H1 (cell line): ENCODE results near the gene TRUB1. TPM values are rescaled to one million over a fixed set of nuclear protein-coding genes. Genes with fewer than 3 reads are reported as not detected.

Source experiments
- CTCF ChIA-PET: fragments of 300-600 bp; sonication (Branson Sonifier 250); formaldehyde crosslinking; loops from one replicate; lab custom pipeline; 2021; ENCODE audit not compliant: partially characterized antibody; lab: Charles Lee
- POLR2A ChIA-PET: fragments of 300-600 bp; sonication (Branson Sonifier 250); formaldehyde crosslinking; loops from one replicate; lab custom pipeline; 2021; ENCODE audit warnings: inconsistent platforms; ENCODE audit not compliant: partially characterized antibody; lab: Charles Lee
- DNase-seq, 2 experiments: peaks; one replicate each; pipeline versions ENCODE4 v3.0.0 to v3.0.0-alpha.2; 2010 to 2022; ENCODE audit warnings: low spot score in 2 of 2, low read depth in 1 of 2, mixed read lengths in 1 of 2
- FAIRE-seq: peaks from 2 replicates; lab custom pipeline; 2011; peaks lifted over from hg19 to GRCh38; lab: Jason Lieb, UNC
- H2AFZ ChIP-seq: 2 replicates; pipeline ENCODE4 v1.8.1; 2012; ENCODE audit warnings: low read length, inconsistent platforms
- H2AK5ac ChIP-seq: 2 replicates; pipeline ENCODE4 v1.6.1; 2013; ENCODE audit warnings: low read depth, low read length
- H2BK120ac ChIP-seq: replicated peaks from 2 replicates; pipeline ENCODE3; 2013; ENCODE audit warnings: low read depth, low read length, inconsistent platforms
- H2BK12ac ChIP-seq: 2 replicates; pipeline ENCODE4 v1.6.1; 2013; ENCODE audit warnings: low read depth, low read length
- H2BK15ac ChIP-seq: 2 replicates; pipeline ENCODE4 v1.6.1; 2013; ENCODE audit warnings: low read length
- H2BK20ac ChIP-seq: 2 replicates; pipeline ENCODE4 v1.6.1; 2013; ENCODE audit warnings: low read length
- H2BK5ac ChIP-seq: 2 replicates; pipeline ENCODE4 v1.6.1; 2013; ENCODE audit warnings: low read depth, low read length
- H3K14ac ChIP-seq: 2 replicates; pipeline ENCODE4 v1.6.1; 2013; ENCODE audit warnings: inconsistent platforms; ENCODE audit not compliant: insufficient read length
- H3K18ac ChIP-seq: 2 replicates; pipeline ENCODE4 v1.6.1; 2013; ENCODE audit warnings: low read length; ENCODE audit errors: extremely low read depth
- H3K23ac ChIP-seq: 2 replicates; pipeline ENCODE4 v1.6.1; 2013; ENCODE audit warnings: inconsistent platforms; ENCODE audit not compliant: insufficient read length
- H3K23me2 ChIP-seq: 2 replicates; pipeline ENCODE4 v1.6.1; 2013; ENCODE audit warnings: low read depth, low read length
- H3K27ac ChIP-seq: 2 replicates; pipeline ENCODE4 v1.6.1; 2011; ENCODE audit warnings: low read depth, low read length, inconsistent platforms
- H3K27me3 ChIP-seq, 4 experiments: replicated peaks in 1 of 4; 1 replicate in 1 of 4; 2 replicates in 3 of 4; pipeline versions ENCODE4 v1.6.1 to v1.8.1; 2011 to 2013; ENCODE audit warnings: low read length in 3 of 4, mild to moderate bottlenecking in 3 of 4, inconsistent platforms in 2 of 4, mixed read lengths in 2 of 4, moderate library complexity in 1 of 4; ENCODE audit not compliant: control insufficient read depth in 3 of 4, insufficient read depth in 3 of 4; ENCODE audit errors: extremely low read depth in 1 of 4
- H3K36me3 ChIP-seq, 4 experiments: 2 replicates each; pipeline versions ENCODE4 v1.6.1 to v1.8.1; 2011 to 2013; ENCODE audit warnings: mild to moderate bottlenecking in 4 of 4, low read length in 3 of 4, moderate library complexity in 2 of 4, control low read depth in 1 of 4, inconsistent platforms in 1 of 4; ENCODE audit not compliant: insufficient read depth in 4 of 4, control insufficient read depth in 2 of 4
- H3K4ac ChIP-seq: replicated peaks from 2 replicates; pipeline ENCODE3; 2013; ENCODE audit warnings: low read length, low read depth, mixed read lengths, inconsistent platforms; ENCODE audit not compliant: insufficient read length
- H3K4me1 ChIP-seq, 4 experiments: replicated peaks in 1 of 4; 1 replicate in 1 of 4; 2 replicates in 3 of 4; pipeline versions ENCODE4 v1.6.1 to v1.8.1; 2011 to 2013; ENCODE audit warnings: low read length in 3 of 4, inconsistent platforms in 2 of 4, mixed read lengths in 1 of 4; ENCODE audit not compliant: insufficient read depth in 4 of 4, control insufficient read depth in 3 of 4
- H3K4me2 ChIP-seq, 2 experiments: 2 replicates each; pipeline versions ENCODE4 v1.6.1 to v1.8.1; 2011 to 2013; ENCODE audit warnings: low read depth in 2 of 2, low read length in 2 of 2, control low read depth in 1 of 2, inconsistent platforms in 1 of 2, mild to moderate bottlenecking in 1 of 2; ENCODE audit not compliant: insufficient read depth in 1 of 2
- H3K4me3 ChIP-seq, 4 experiments: fragments of 200-600, 300-600 bp in 1 of 4; sonication (generic), shearing (Covaris generic), sonication (Bioruptor Twin) in 1 of 4; 2 replicates each; pipeline versions ENCODE4 v1.5.1 to v1.8.1; 2011 to 2016; ENCODE audit warnings: low read length in 4 of 4, low read depth in 3 of 4, control low read depth in 2 of 4, inconsistent platforms in 2 of 4, mild to moderate bottlenecking in 2 of 4, mixed read lengths in 1 of 4, moderate library complexity in 1 of 4; ENCODE audit not compliant: insufficient read depth in 2 of 4; ENCODE audit errors: extremely low read depth in 1 of 4
- H3K56ac ChIP-seq: replicated peaks from 2 replicates; pipeline ENCODE3; 2013; ENCODE audit warnings: low read depth, mild to moderate bottlenecking, mixed read lengths, low read length, inconsistent platforms; ENCODE audit not compliant: insufficient read length
- H3K79me1 ChIP-seq: 2 replicates; pipeline ENCODE4 v1.6.1; 2013; ENCODE audit warnings: low read depth, low read length, control low read depth
- H3K79me2 ChIP-seq, 2 experiments: 2 replicates each; pipeline versions ENCODE4 v1.6.1 to v1.8.1; 2012 to 2013; ENCODE audit warnings: low read length in 2 of 2, mild to moderate bottlenecking in 2 of 2, inconsistent platforms in 1 of 2; ENCODE audit not compliant: insufficient read depth in 2 of 2, control insufficient read depth in 1 of 2
- H3K9ac ChIP-seq, 4 experiments: replicated peaks in 1 of 4; 1 replicate in 1 of 4; 2 replicates in 3 of 4; pipeline versions ENCODE4 v1.6.1 to v1.8.1; 2011 to 2013; ENCODE audit warnings: low read depth in 3 of 4, low read length in 3 of 4, control low read depth in 2 of 4, mild to moderate bottlenecking in 2 of 4, moderate library complexity in 2 of 4, inconsistent platforms in 1 of 4; ENCODE audit errors: extremely low read depth in 1 of 4
- H3K9me3 ChIP-seq, 2 experiments: 2 replicates each; pipeline versions ENCODE4 v1.6.1 to v1.8.1; 2012 to 2013; ENCODE audit warnings: mild to moderate bottlenecking in 2 of 2, moderate library complexity in 2 of 2, control low read depth in 1 of 2, inconsistent platforms in 1 of 2, low read depth in 1 of 2, low read length in 1 of 2, mixed read lengths in 1 of 2; ENCODE audit not compliant: insufficient read depth in 2 of 2
- H4K20me1 ChIP-seq, 2 experiments: replicated peaks in 1 of 2; 2 replicates each; pipeline versions ENCODE3 to v1.8.1; 2011 to 2013; ENCODE audit warnings: inconsistent platforms in 2 of 2, low read length in 2 of 2, mild to moderate bottlenecking in 1 of 2; ENCODE audit not compliant: insufficient read depth in 2 of 2, control insufficient read depth in 1 of 2
- H4K5ac ChIP-seq: 2 replicates; pipeline ENCODE4 v1.6.1; 2013; ENCODE audit warnings: low read length, low read depth, mixed read lengths, inconsistent platforms; ENCODE audit not compliant: insufficient read length
- H4K8ac ChIP-seq: 2 replicates; pipeline ENCODE4 v1.8.0; 2013; ENCODE audit warnings: mild to moderate bottlenecking, moderate library complexity, low read length, inconsistent platforms; ENCODE audit not compliant: insufficient read depth; ENCODE audit errors: extremely low read depth
- H4K91ac ChIP-seq: replicated peaks from 2 replicates; pipeline ENCODE3; 2013; ENCODE audit warnings: low read length, mixed read lengths, inconsistent platforms; ENCODE audit not compliant: insufficient read length
- BACH1 ChIP-seq: IDR thresholded peaks from 2 replicates; pipeline ENCODE4 v1.6.1; 2012; ENCODE audit warnings: low read length, improper control_type of control experiment
- BCL11A ChIP-seq, 2 experiments: IDR thresholded peaks; one replicate each; pipeline ENCODE4 v1.6.1; 2011; ENCODE audit warnings: low read depth in 2 of 2, low read length in 2 of 2, mild to moderate bottlenecking in 2 of 2
- CBX8 ChIP-seq: fragments of 300-800, 300-1000 bp; sonication (generic); IDR thresholded peaks from 2 replicates; pipeline ENCODE4 v1.7.1; 2016; ENCODE audit warnings: low read depth, low read length, borderline replicate concordance
- CEBPB ChIP-seq: IDR thresholded peaks from 2 replicates; pipeline ENCODE4 v1.6.1; 2012; ENCODE audit warnings: low read depth, low read length
- KDM4A ChIP-seq: IDR thresholded peaks from one replicate; pipeline ENCODE4 v1.7.1; 2012; ENCODE audit warnings: low read depth, mild to moderate bottlenecking, moderate library complexity, low read length, inconsistent platforms; ENCODE audit not compliant: severe bottlenecking
- MAFK ChIP-seq: IDR thresholded peaks from 2 replicates; pipeline ENCODE4 v1.6.1; 2012; ENCODE audit warnings: low read depth, mild to moderate bottlenecking, improper control_type of control experiment, low read length
- MAX ChIP-seq: IDR thresholded peaks from 2 replicates; pipeline ENCODE4 v1.6.1; 2012; ENCODE audit warnings: inconsistent platforms
- NRF1 ChIP-seq: IDR thresholded peaks from 2 replicates; pipeline ENCODE4 v1.6.1; 2011; ENCODE audit warnings: mild to moderate bottlenecking, low read depth, low read length, improper control_type of control experiment
- POU5F1 ChIP-seq: IDR thresholded peaks from 2 replicates; pipeline ENCODE4 v1.6.1; 2011; ENCODE audit warnings: low read depth, mild to moderate bottlenecking, low read length, moderate library complexity
- RXRA ChIP-seq: IDR thresholded peaks from 2 replicates; pipeline ENCODE4 v1.6.1; 2011; ENCODE audit warnings: low read depth, mild to moderate bottlenecking, low read length, moderate library complexity; ENCODE audit not compliant: insufficient read depth
- SIRT6 ChIP-seq: IDR thresholded peaks from one replicate; pipeline ENCODE4 v1.7.1; 2012; ENCODE audit warnings: low read length, inconsistent platforms
- SP4 ChIP-seq: IDR thresholded peaks from 2 replicates; pipeline ENCODE4 v1.6.1; 2012; ENCODE audit warnings: low read length, inconsistent platforms
- TBP ChIP-seq: IDR thresholded peaks from 2 replicates; pipeline ENCODE4 v1.6.1; 2011; ENCODE audit warnings: low read depth, low read length, improper control_type of control experiment
- TCF12 ChIP-seq: IDR thresholded peaks from 2 replicates; pipeline ENCODE4 v1.6.1; 2011; ENCODE audit warnings: low read depth, mild to moderate bottlenecking, low read length
- TEAD4 ChIP-seq: IDR thresholded peaks from 2 replicates; pipeline ENCODE4 v1.6.1; 2012; ENCODE audit warnings: low read depth, low read length, inconsistent platforms, mixed read lengths
- WGBS, 2 experiments: shearing (Covaris generic) in 1 of 2; methylation state at CpG; one replicate each; pipeline versions ENCODE4 v1.1.6 to v1.1.7; 2013 to 2015; ENCODE audit warnings: low lambda C conversion rate in 2 of 2, mixed read lengths in 2 of 2, inconsistent platforms in 1 of 2, low coverage in 1 of 2, missing lambda C conversion rate in 1 of 2; ENCODE audit not compliant: insufficient replicate concordance in 2 of 2, insufficient coverage in 1 of 2, insufficient read length in 1 of 2; ENCODE audit errors: extremely low coverage in 1 of 2, missing lambda C conversion rate in 1 of 2; 5-methylcytosine and 5-hydroxymethylcytosine counted together
- polyA plus RNA-seq, 7 experiments: library from polyadenylated mRNA; depleted of rRNA in 3 of 7; stranded (reverse) in 5 of 7; unstranded in 2 of 7; fragments of >200 nt in 5 of 7; fragments of 200-250 nt in 2 of 7; gene quantifications; 1 replicate in 5 of 7; 2 replicates in 1 of 7; 4 replicates in 1 of 7; pipeline versions ENCODE4 v1.2.1 to v1.2.3, GENCODE V29; 2011 to 2013; ENCODE audit warnings: missing spikeins in 2 of 7, mixed read lengths in 2 of 7
- total RNA-seq: library from RNA; stranded (reverse); fragmentation: NEBNext Ultra II Directional; extraction: Animal tissue kit (Norgen Biotek cat#: 25700); gene quantifications from 2 replicates; pipeline ENCODE4 v1.2.1, GENCODE V29; 2021
- TF ChIP-seq, protein P1 (sequence below): IDR thresholded peaks from 2 replicates; pipeline ENCODE4 v1.6.1; 2011; ENCODE audit warnings: low read depth, mild to moderate bottlenecking, low read length; ENCODE audit not compliant: insufficient read depth

Gene TRUB1
- total and polyA plus RNA-seq, 2 of the 8 experiments (the other 6 are each of a cell fraction or from before 2014, with no cell fraction given) = 6.3 to 22.2 TPM

DNA sequence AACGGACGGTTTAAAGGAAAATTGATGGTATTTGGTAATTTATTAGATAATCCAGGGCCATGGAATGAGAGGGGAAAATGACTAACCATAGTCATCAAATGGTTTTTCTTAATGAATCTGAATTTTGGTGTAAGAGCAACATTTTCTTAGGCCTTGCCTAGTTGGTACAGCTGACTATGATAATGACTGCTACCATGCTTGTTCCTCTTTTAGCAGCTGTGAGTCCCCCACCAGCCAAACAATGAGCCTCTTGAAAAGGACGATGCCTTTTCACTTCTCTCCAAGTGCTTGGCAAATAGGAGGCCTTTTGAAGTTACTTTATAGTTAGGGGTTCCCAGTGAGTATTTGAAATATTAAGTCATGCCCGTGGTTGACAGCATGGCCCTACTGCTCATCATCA lies 53.0 kb downstream of the TRUB1 start:
- Histone ChIP-seq H3K9me3 (no peaks in the 10 kb centered on the region), H3K23ac (no peak overlapping the region), H2AFZ (no peak overlapping the region), H3K56ac (no peak overlapping the region), H2BK120ac (no peak overlapping the region), H4K8ac (no peak overlapping the region), H2AK5ac (no peak overlapping the region), H3K79me1 (no peaks in the 10 kb centered on the region), H3K4me1 (0 out of 7 replicates have a peak, but pooled peaks cover 0 to 2% (median 0%) of the 10 kb centered on the region in 4 experiments), H3K4ac (no peak overlapping the region), H3K79me2 (no peaks in the 10 kb centered on the region), H3K23me2 (no peaks in the 10 kb centered on the region; the same call in 1 of the 2 replicates), H3K4me3 (no peak overlapping the region), H4K5ac (no peak overlapping the region), H3K4me2 (no peak overlapping the region), H2BK20ac (no peak overlapping the region), H2BK5ac (no peak overlapping the region), H2BK12ac (no peak overlapping the region), H3K18ac (no peak overlapping the region), H3K36me3 (no peaks in the 10 kb centered on the region), H4K91ac (no peak overlapping the region), H3K9ac (no peak overlapping the region), H2BK15ac (no peak overlapping the region), H3K27ac (no peak overlapping the region), H3K14ac (no peak overlapping the region), H3K27me3 (no peaks in the 10 kb centered on the region), H4K20me1 (no peaks in the 10 kb centered on the region)
- DNase-seq (no peak), FAIRE-seq (no peak)
- 85 to 100% methylated on average over 2 to 4 of the region's 4 CpGs for WGBS, 2 experiments
- ChIA-PET CTCF (interaction anchor here (0.8 kb wide), 1 partner anchor 35 kb away, joined by 5 read pairs; no protein-coding TSS in a partner anchor), POLR2A (no interaction called here)
- no peak for TF ChIP-seq CEBPB
- TF ChIP-seq NRF1 = no peak
- TF ChIP-seq BACH1 = no peak
- no peak for TF ChIP-seq MAFK
- TF ChIP-seq SIRT6 = no peak
- TF ChIP-seq TCF12 = no peak
- no peak for TF ChIP-seq KDM4A
- TF ChIP-seq SP4 = no peak
- no peak for TF ChIP-seq TEAD4
- TF ChIP-seq TBP = no peak
- no peak for TF ChIP-seq RXRA
- TF ChIP-seq BCL11A (IDR thresholded peaks at IDR 0.05; ENCODE audit: low read depth in 2 of 2, low read length in 2 of 2) = no peak
- TF ChIP-seq MAX = no peak
- TF ChIP-seq CBX8 = no peak
- TF ChIP-seq, protein P1, sequence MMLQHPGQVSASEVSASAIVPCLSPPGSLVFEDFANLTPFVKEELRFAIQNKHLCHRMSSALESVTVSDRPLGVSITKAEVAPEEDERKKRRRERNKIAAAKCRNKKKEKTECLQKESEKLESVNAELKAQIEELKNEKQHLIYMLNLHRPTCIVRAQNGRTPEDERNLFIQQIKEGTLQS = no peak
- TF ChIP-seq POU5F1 = no peak
